ENCODE measurements around the gene SRR.

SRR gene

DNA sequence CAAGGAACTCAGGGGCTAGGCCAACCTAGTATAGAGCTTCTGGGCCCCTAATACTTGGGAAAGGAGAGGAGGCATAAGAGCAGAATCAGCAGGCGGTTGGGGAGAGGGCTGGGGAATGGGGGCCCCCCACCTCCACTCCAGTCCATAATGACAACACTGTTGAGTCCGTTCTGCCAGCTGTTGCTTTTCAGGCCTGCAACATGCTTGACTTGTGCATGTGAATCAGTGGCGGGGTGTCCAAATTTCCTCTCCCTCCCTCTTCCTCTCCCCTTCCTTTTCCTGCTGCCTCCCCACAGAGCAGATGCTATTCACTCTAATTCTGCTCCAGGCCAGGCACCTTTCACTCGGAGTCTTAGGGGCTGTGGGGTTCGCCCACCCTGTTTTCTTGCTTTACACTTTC, 65.3 kb downstream of the SRR start:
- peaks cover 12% of the 10 kb centered on the region; the same call in 1 of the 2 replicates for H3K36me3 ChIP-seq (ENCODE audit: insufficient read depth, low read depth, low read length)
- H3K4me1 ChIP-seq (ENCODE audit: insufficient read depth, low read length), result no peaks in the 10 kb centered on the region
- no peak overlapping the region for H3K4me3 ChIP-seq (ENCODE audit: low read length)
- H3K9me3 ChIP-seq (ENCODE audit: insufficient read depth, low read depth, low read length), result no peaks in the 10 kb centered on the region
- H3K9ac ChIP-seq (ENCODE audit: low read depth, low read length), result no peak overlapping the region
- H3K27ac ChIP-seq (ENCODE audit: low read length), result no peak overlapping the region
- H3K27me3 ChIP-seq (ENCODE audit: insufficient read depth, low read length), result no peaks in the 10 kb centered on the region

- Histone ChIP-seq H3K4me3 (ENCODE audit: low read length) (no peak overlapping the region), H3K9ac (ENCODE audit: low read depth, low read length) (peak overlapping the region; percentile 32; the same call in 1 of the 2 replicates), H3K27ac (ENCODE audit: low read length) (no peak overlapping the region), H3K4me1 (ENCODE audit: insufficient read depth, low read length) (no peaks in the 10 kb centered on the region), H3K9me3 (ENCODE audit: insufficient read depth, low read depth, low read length) (no peaks in the 10 kb centered on the region), H3K27me3 (ENCODE audit: insufficient read depth, low read length) (no peaks in the 10 kb centered on the region), H3K36me3 (ENCODE audit: insufficient read depth, low read depth, low read length) (peaks cover 12% of the 10 kb centered on the region; the same call in 1 of the 2 replicates)
Measured at GRCh38 chr17:2369551-2370210, 65.9 kb downstream of the SRR start.

DNA sequence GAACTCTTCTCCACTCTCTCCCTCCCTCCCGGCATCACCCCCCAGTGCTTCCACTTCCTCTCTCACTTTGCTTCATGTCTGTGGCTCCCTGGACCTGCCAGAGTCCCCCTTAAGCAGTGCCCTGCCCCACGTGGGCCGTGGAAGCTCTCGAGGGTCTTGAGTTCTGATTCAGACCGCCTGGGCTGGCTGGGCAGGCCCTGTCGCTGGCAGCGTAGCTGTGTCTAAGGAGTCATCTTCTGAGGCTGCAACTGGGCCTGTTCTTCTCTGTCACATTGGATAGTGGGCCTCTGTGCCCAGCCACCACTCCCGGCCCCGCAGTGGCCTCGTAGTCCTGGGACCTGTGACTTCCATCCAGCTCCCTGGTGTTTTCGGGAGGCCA, 66.5 kb downstream of the SRR start:
- H3K9ac ChIP-seq (ENCODE audit: low read depth, low read length), result peak overlapping the region; percentile 32; the same call in 1 of the 2 replicates
- H3K27ac ChIP-seq (ENCODE audit: low read length), result no peak overlapping the region

DNA sequence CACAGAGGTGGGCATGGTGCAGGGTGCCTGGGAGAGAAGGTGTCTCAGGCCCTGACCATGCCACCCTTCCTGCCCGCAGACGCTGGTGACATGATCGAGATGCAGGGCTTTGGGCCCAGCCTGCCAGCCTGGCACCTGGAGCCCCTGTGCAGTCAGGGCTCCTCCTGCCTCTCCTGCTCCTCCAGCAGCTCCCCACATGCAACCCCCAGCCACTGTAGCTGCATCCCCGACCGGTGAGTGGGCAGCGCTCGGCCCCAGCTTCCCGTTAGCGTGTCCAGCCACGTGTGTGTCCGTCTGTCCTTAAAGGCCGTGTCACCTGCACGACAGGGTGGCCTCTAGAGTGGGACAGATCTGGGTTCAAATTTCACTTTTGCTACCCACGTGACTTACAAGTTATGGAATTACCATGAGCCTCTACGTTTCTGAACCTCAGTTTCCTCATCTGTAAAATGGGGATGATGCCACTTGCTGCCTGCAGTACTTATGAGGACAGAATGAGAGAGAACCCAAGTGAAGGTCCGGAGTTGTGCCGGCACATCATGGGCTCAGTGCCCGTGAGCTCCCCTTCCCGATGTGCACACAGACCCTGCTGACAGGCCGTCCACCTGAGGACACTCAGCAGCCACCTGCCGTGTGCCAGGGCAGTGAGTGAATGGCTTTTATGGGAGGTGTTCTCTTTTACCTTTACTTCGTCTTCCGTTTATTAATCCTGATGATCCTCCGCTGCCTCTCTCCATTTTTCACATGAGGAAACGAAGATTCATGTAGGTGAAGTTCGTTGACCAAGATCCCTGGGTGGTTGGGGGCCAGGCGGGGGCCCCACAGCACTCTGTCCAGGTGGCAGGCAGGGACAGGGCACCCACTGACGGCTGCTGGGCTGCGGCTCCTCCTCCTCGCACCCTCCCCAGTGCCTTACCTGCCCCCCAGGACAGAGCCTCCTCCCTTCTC, 67.7 kb downstream of the SRR start:
- Histone ChIP-seq H3K27me3 (ENCODE audit: insufficient read depth, low read length) (no peaks in the 10 kb centered on the region), H3K9ac (ENCODE audit: low read depth, low read length) (no peak overlapping the region), H3K27ac (ENCODE audit: low read length) (no peak overlapping the region), H3K36me3 (ENCODE audit: insufficient read depth, low read depth, low read length) (peaks cover 18% of the 10 kb centered on the region), H3K9me3 (ENCODE audit: insufficient read depth, low read depth, low read length) (no peaks in the 10 kb centered on the region), H3K4me3 (ENCODE audit: low read length) (no peak overlapping the region), H3K4me1 (ENCODE audit: insufficient read depth, low read length) (no peaks in the 10 kb centered on the region)

More for the DNA sequence above, 66.5 kb downstream of the SRR start:
- no peaks in the 10 kb centered on the region for H3K27me3 ChIP-seq (ENCODE audit: insufficient read depth, low read length)
- no peaks in the 10 kb centered on the region for H3K4me1 ChIP-seq (ENCODE audit: insufficient read depth, low read length)
- no peaks in the 10 kb centered on the region for H3K9me3 ChIP-seq (ENCODE audit: insufficient read depth, low read depth, low read length)
- H3K36me3 ChIP-seq (ENCODE audit: insufficient read depth, low read depth, low read length), result peaks cover 12% of the 10 kb centered on the region; the same call in 1 of the 2 replicates
- no peak overlapping the region for H3K4me3 ChIP-seq (ENCODE audit: low read length)

DNA sequence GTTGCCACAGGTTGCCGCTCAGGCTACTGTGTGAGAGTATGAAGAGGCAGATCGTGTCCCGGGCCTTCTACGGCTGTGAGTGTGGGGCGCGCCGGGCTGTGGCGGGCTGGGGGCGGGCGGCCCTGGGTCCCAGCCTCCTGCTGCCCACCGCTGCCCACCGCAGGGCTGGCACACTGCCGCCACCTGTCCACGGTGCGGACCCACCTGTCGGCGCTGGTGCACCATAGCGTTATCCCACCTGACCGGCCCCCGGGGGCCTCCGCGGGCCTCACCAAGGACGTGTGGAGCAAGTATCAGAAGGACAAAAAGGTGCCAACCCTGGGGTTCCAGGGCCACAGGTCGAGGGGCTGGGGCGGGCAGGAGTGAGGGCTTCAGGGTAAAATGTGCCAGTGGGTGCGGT, 68.4 kb downstream of the SRR start:
- H3K9me3 ChIP-seq (ENCODE audit: insufficient read depth, low read depth, low read length), result no peaks in the 10 kb centered on the region
- H3K27me3 ChIP-seq (ENCODE audit: insufficient read depth, low read length), result no peaks in the 10 kb centered on the region
- H3K36me3 ChIP-seq (ENCODE audit: insufficient read depth, low read depth, low read length), result peaks cover 18% of the 10 kb centered on the region
- H3K4me3 ChIP-seq (ENCODE audit: low read length), result no peak overlapping the region
- no peak overlapping the region for H3K27ac ChIP-seq (ENCODE audit: low read length)
- H3K4me1 ChIP-seq (ENCODE audit: insufficient read depth, low read length), result no peaks in the 10 kb centered on the region
- H3K9ac ChIP-seq (ENCODE audit: low read depth, low read length), result no peak overlapping the region

DNA sequence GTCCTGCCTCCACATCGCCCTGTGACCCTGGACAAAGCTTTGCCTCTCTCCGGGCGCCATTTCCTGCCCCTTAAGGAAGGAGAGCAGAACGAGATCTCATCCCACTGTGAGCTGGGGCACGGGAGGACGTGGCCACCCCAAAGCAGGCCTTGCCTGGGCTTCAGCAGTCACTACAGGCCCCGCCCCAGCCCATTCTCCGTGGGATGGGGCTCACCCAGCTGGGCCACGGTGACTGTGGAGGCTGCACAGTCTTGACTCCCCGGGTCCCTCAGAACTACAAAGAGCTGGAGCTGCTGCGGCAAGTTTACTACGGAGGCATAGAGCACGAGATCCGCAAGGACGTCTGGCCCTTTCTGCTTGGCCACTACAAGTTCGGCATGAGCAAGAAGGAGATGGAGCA, 68.9 kb downstream of the SRR start:
- Histone ChIP-seq H3K9me3 (ENCODE audit: insufficient read depth, low read depth, low read length) (no peaks in the 10 kb centered on the region), H3K27me3 (ENCODE audit: insufficient read depth, low read length) (no peaks in the 10 kb centered on the region), H3K4me3 (ENCODE audit: low read length) (no peak overlapping the region), H3K27ac (ENCODE audit: low read length) (no peak overlapping the region), H3K36me3 (ENCODE audit: insufficient read depth, low read depth, low read length) (peaks cover 22% of the 10 kb centered on the region), H3K4me1 (ENCODE audit: insufficient read depth, low read length) (no peaks in the 10 kb centered on the region), H3K9ac (ENCODE audit: low read depth, low read length) (no peak overlapping the region)

DNA sequence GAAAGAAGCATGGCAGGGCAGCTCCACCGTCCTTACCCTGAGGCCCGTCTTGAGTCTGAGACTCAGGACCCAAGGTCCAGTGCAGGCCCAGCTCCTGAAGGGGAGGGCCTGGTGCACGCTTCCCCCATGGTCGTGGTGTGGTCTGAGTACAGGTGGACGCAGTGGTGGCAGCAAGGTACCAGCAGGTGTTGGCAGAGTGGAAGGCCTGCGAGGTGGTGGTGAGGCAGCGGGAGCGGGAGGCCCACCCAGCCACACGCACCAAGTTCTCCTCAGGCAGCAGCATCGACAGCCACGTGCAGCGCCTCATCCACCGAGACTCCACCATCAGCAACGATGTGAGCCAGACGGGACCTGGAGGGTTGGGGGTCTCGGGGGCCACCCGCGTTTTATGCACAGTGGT, 69.4 kb downstream of the SRR start:
- Histone ChIP-seq H3K9ac (ENCODE audit: low read depth, low read length) (no peak overlapping the region), H3K27me3 (ENCODE audit: insufficient read depth, low read length) (no peaks in the 10 kb centered on the region), H3K9me3 (ENCODE audit: insufficient read depth, low read depth, low read length) (no peaks in the 10 kb centered on the region), H3K36me3 (ENCODE audit: insufficient read depth, low read depth, low read length) (peaks cover 26% of the 10 kb centered on the region), H3K4me1 (ENCODE audit: insufficient read depth, low read length) (no peaks in the 10 kb centered on the region), H3K27ac (ENCODE audit: low read length) (no peak overlapping the region), H3K4me3 (ENCODE audit: low read length) (no peak overlapping the region)
